ENCODE measurements around the gene FRK.
A peak's percentile ranks its signal among the peaks of the same experiment; 100 is the strongest.

Gene FRK

DNA sequence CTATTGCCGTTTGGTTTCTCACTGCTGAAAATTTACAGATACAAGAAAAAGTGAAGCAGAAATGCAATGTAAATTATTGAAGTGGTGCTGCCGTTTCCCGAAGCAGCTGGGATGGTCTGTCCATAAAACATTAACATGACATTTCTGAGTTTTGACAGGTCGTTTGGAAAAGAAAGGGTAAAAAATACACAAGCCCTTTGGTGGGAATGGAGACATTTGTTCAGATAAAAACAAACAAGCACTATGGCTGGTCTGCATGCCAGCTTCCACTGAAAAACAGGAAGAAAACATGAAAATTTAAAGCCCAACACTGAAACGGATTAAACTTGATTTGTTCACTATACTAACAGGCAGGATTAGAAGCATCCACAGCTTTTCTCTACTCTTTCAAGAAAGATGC is 155.2 kb downstream of the FRK start:
- Histone ChIP-seq H3K4me3 (ENCODE audit: low read depth, low read length) (no peak overlapping the region), H3K27me3 (replicated peaks) (no peaks in the 10 kb centered on the region), H3K36me3 (replicated peaks) (no peaks in the 10 kb centered on the region), H3K27ac (no peak overlapping the region)
- in situ Hi-C loops (cut with HindIII; ENCODE audit: low pct_ligation_motif_present, low sequenced_read_pairs) = no loop called here
- DNase-seq = no peak
- no peak for TF ChIP-seq CTCF (IDR thresholded peaks at IDR 0.05; ENCODE audit: low read depth, low read length, missing control alignments)

GRCh38 chr6:115902436-115902835 is 158.3 kb downstream of the FRK start:
- TF ChIP-seq CTCF (IDR thresholded peaks at IDR 0.05; ENCODE audit: low read depth, low read length, missing control alignments) = no peak
- in situ Hi-C loops (cut with HindIII; ENCODE audit: low pct_ligation_motif_present, low sequenced_read_pairs) = no loop called here
- no peak for DNase-seq
- Histone ChIP-seq H3K27ac (no peak overlapping the region), H3K36me3 (replicated peaks) (no peaks in the 10 kb centered on the region), H3K27me3 (replicated peaks) (no peaks in the 10 kb centered on the region), H3K4me3 (ENCODE audit: low read depth, low read length) (no peak overlapping the region)

DNA sequence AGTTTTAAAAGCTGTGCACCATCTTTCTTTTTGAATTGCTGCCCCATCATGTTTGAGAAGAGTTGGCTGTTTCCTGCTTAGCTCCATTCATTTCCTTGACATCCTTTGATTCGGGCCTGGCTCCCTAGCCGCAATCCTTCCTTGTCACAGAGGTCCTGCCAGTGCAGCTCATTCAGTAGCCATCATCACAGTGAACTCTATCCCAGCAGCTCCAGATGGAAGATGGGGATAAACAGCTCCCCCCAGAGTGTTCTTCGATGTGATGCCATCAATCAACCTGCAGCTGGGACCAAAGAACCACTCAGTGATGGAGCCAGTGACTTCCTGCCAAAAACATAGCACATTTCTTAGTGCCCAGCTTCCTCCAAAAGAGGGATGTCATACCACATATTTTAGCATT is 158.8 kb downstream of the FRK start:
- Histone ChIP-seq H3K36me3 (replicated peaks) (no peaks in the 10 kb centered on the region), H3K27me3 (replicated peaks) (no peaks in the 10 kb centered on the region), H3K27ac (no peak overlapping the region), H3K4me3 (ENCODE audit: low read depth, low read length) (no peak overlapping the region)
- in situ Hi-C loops (cut with HindIII; ENCODE audit: low pct_ligation_motif_present, low sequenced_read_pairs) = no loop called here
- no peak for TF ChIP-seq CTCF (IDR thresholded peaks at IDR 0.05; ENCODE audit: low read depth, low read length, missing control alignments)
- DNase-seq = no peak

DNA sequence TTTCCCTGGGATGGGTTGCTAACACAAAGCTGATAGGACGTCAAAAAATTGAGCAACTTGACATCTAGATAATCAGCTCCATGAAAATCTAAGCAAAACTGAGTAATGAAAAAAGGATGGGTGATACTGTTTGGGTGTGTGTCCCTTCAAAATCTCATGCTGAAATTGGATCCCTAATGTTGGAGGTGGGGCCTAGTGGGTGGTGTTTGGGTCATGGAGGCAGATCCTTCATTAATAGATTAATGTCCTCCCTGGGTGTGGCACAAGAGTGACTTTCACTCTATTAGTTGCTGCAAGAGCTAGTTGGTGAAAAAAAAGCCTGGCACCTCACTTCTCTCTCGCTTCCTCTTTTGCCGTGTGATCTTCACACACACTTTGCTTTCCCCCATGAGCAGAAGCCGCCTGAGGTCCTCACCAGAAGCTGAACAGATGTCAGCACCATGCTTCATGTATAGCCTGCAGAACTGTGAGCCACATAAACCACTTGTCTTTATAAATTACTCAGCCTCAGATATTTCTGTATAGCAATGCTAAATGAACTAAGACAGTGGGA is 160.9 kb downstream of the FRK start:
- no peak for TF ChIP-seq CTCF (IDR thresholded peaks at IDR 0.05; ENCODE audit: low read depth, low read length, missing control alignments)
- no peak overlapping the region for H3K27ac ChIP-seq
- in situ Hi-C loops (cut with HindIII; ENCODE audit: low pct_ligation_motif_present, low sequenced_read_pairs) = no loop called here
- H3K4me3 ChIP-seq (ENCODE audit: low read depth, low read length) = no peak overlapping the region
- no peak for DNase-seq
- H3K27me3 ChIP-seq (replicated peaks) = no peaks in the 10 kb centered on the region
- no peaks in the 10 kb centered on the region for H3K36me3 ChIP-seq (replicated peaks)

DNA sequence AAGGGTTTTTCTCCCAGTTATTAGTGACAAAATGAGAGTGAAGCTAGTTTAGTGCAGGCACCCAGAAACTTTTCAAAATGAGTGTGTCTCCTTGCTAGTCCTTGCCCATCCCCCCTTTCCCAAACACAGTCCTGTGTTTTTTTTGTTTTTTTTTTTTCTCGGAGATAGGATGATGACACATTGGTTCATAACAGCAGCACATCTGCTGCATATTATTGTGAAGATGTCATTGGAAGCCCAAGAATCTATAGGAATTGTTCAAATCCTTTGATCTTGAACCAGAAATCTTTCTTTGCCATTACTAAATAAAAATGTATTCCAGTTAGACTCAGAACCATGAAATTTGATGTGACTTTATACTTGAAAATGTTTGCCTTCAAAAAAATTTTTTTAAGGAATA is 162.4 kb downstream of the FRK start:
- DNase-seq = no peak
- no peaks in the 10 kb centered on the region for H3K27me3 ChIP-seq (replicated peaks)
- H3K27ac ChIP-seq = no peak overlapping the region
- H3K36me3 ChIP-seq (replicated peaks) = no peaks in the 10 kb centered on the region
- no peak overlapping the region for H3K4me3 ChIP-seq (ENCODE audit: low read depth, low read length)
- in situ Hi-C loops (cut with HindIII; ENCODE audit: low pct_ligation_motif_present, low sequenced_read_pairs) = no loop called here
- no peak for TF ChIP-seq CTCF (IDR thresholded peaks at IDR 0.05; ENCODE audit: low read depth, low read length, missing control alignments)

- H3K27me3 ChIP-seq (replicated peaks) = no peaks in the 10 kb centered on the region
- no peaks in the 10 kb centered on the region for H3K36me3 ChIP-seq (replicated peaks)
- in situ Hi-C loops (cut with HindIII; ENCODE audit: low pct_ligation_motif_present, low sequenced_read_pairs) = no loop called here
- TF ChIP-seq CTCF (IDR thresholded peaks at IDR 0.05; ENCODE audit: low read depth, low read length, missing control alignments) = peak; percentile 75
- no peak overlapping the region for H3K4me3 ChIP-seq (ENCODE audit: low read depth, low read length)
- DNase-seq = peak; percentile 17
- no peak overlapping the region for H3K27ac ChIP-seq
These were observed 164.1 kb downstream of the FRK start for GRCh38 chr6:115896538-115897129.

Data from brain microvascular endothelial cell (primary cell).